ENCODE data around the gene MSI2. TPM values are rescaled to one million over a fixed set of nuclear protein-coding genes. Genes with fewer than 3 reads are reported as not detected.

The MSI2 gene
- total RNA-seq, 4 donors from 2014 or later: 27.3 to 50.4 (median 36.8) TPM

DNA sequence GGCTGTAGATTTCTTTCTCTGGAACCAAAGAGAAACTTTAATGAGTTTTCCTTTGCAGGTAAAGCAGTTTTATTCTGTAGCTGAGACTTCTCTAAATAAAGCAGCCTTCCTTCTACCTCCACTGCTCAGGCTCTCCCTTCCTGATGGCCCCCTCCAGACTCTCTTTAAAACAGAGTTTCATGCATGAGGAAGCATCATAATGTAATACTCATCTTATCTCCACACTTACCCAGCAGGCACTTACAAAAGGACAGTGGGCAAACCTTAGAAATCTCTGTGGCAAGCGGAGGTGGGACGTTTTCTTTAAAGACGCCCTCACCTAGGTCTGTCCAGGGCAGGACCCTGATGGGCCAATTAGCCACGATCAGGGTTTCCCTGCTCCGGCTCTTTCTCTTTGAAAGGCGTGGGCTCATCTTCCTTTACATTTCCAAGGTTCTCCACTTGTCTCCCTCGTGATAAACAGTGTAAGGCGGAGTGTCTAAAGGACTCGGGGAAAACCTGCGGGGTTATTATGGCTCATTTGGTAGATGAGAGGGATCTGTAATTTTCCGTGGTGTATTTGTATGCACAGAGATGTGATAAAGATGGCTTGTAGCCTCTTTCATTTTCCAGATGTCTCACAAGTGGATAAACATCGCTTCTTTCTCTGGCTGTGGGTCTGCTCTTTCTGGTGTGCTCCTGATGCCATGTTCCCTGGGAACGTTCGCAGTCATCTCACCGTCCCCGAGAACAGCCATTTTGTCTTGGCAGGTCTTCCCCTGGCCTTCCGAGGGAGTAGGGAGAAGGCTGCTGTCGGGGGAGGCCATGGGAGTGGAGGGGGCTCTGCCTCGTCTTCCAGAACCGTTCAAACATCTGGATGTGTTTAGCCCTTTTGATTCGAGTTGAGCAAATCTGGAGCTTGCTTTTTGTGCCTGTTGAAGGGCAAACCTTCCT is 249.8 kb downstream of the MSI2 start:
- TF ChIP-seq POLR2AphosphoS5 (IDR thresholded peaks at IDR 0.05): no peak
- no peak for TF ChIP-seq EP300 (IDR thresholded peaks at IDR 0.05)
- TF ChIP-seq POLR2A (IDR thresholded peaks at IDR 0.05): no peak
- TF ChIP-seq, protein P1, sequence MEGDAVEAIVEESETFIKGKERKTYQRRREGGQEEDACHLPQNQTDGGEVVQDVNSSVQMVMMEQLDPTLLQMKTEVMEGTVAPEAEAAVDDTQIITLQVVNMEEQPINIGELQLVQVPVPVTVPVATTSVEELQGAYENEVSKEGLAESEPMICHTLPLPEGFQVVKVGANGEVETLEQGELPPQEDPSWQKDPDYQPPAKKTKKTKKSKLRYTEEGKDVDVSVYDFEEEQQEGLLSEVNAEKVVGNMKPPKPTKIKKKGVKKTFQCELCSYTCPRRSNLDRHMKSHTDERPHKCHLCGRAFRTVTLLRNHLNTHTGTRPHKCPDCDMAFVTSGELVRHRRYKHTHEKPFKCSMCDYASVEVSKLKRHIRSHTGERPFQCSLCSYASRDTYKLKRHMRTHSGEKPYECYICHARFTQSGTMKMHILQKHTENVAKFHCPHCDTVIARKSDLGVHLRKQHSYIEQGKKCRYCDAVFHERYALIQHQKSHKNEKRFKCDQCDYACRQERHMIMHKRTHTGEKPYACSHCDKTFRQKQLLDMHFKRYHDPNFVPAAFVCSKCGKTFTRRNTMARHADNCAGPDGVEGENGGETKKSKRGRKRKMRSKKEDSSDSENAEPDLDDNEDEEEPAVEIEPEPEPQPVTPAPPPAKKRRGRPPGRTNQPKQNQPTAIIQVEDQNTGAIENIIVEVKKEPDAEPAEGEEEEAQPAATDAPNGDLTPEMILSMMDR (IDR thresholded peaks at IDR 0.05): no peak
- 73 to 84% methylated on average over 15 of the region's 21 CpGs for WGBS, 2 donors (ENCODE audit: low coverage in 1 of 2)
- no peaks in the 10 kb centered on the region for H3K9me3 ChIP-seq
- H3K27ac ChIP-seq: peak overlapping the region in 3 of 4 donors; percentile 20 to 32 (median 31)
- H3K27me3 ChIP-seq: no peaks in the 10 kb centered on the region
- H3K4me3 ChIP-seq: no peak overlapping the region
- peaks cover 0 to 16% (median 5%) of the 10 kb centered on the region in 3 donors for H3K4me1 ChIP-seq
- no peak for ATAC-seq
- H3K36me3 ChIP-seq: no peaks in the 10 kb centered on the region

DNA sequence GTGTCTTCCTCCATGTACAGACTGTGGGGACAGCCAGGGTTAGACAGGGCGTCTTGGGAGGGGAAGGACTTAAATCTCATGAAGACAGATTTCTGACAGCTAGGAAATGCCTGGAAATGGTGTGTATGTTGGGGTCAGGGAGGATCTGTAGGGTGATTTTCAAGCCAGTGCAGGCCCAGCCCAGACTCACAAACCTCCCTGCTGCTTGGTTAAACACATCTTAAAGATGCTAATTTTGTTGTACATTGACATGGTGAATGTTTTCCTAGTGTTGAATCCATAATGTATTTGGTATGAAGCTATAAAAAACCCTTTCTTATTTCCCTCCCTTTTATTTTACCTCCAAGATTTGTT is 250.4 kb downstream of the MSI2 start:
- no peaks in the 10 kb centered on the region for H3K9me3 ChIP-seq
- H3K27ac ChIP-seq: peak overlapping the region in 3 of 4 donors; percentile 20 to 32 (median 31)
- no peak for ATAC-seq
- H3K4me3 ChIP-seq: no peak overlapping the region
- no peaks in the 10 kb centered on the region for H3K36me3 ChIP-seq
- WGBS, 2 donors (ENCODE audit: low coverage in 1 of 2): no CpG with 5 or more reads among the region's 1 CpG
- no peak for TF ChIP-seq EP300 (IDR thresholded peaks at IDR 0.05)
- TF ChIP-seq, protein P1 (IDR thresholded peaks at IDR 0.05): no peak
- TF ChIP-seq POLR2AphosphoS5 (IDR thresholded peaks at IDR 0.05): no peak
- TF ChIP-seq POLR2A (IDR thresholded peaks at IDR 0.05): no peak
- H3K4me1 ChIP-seq: peaks cover 0 to 16% (median 5%) of the 10 kb centered on the region in 3 donors
- no peaks in the 10 kb centered on the region for H3K27me3 ChIP-seq

GRCh38 chr17:57507828-57508227 is 251.5 kb downstream of the MSI2 start:
- Histone ChIP-seq H3K9me3 (no peaks in the 10 kb centered on the region), H3K27ac (no peak overlapping the region), H3K4me3 (no peak overlapping the region), H3K27me3 (no peaks in the 10 kb centered on the region), H3K36me3 (no peaks in the 10 kb centered on the region), H3K4me1 (peaks cover 0 to 16% (median 5%) of the 10 kb centered on the region in 3 donors)
- no peak for TF ChIP-seq POLR2A (IDR thresholded peaks at IDR 0.05)
- TF ChIP-seq POLR2AphosphoS5 (IDR thresholded peaks at IDR 0.05): no peak
- TF ChIP-seq, protein P1 (IDR thresholded peaks at IDR 0.05): no peak
- no peak for TF ChIP-seq EP300 (IDR thresholded peaks at IDR 0.05)
- 71 to 83% methylated on average over 5 to 6 of the region's 8 CpGs for WGBS, 2 donors (ENCODE audit: low coverage in 1 of 2)
- ATAC-seq: no peak

DNA sequence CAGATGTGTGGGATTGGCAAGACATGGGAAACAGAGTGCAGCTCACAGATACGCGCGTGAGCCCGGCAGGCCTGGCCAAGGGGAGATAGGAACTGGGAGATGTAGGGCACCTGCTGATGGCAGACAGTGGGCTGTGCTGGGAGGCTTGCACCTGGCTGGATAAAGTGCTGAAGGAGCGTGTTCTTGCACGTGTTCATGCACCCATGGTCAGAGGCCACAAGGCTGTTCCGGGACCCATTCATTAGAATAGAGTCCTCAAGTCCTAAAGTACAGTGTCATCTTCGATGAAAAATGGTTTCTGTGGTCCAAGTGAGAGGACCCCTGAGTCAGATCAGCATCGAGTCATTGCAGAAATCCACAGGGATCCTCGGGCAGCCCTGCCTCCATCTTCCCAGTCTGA is 252.3 kb downstream of the MSI2 start:
- WGBS, 2 donors (ENCODE audit: low coverage in 1 of 2): 87 to 93% methylated on average over 5 of the region's 10 CpGs
- Histone ChIP-seq H3K4me3 (no peak overlapping the region), H3K36me3 (no peaks in the 10 kb centered on the region), H3K27ac (no peak overlapping the region), H3K27me3 (no peaks in the 10 kb centered on the region), H3K4me1 (peaks cover 0 to 16% (median 5%) of the 10 kb centered on the region in 3 donors), H3K9me3 (no peaks in the 10 kb centered on the region)
- no peak for ATAC-seq
- TF ChIP-seq EP300 (IDR thresholded peaks at IDR 0.05) (no peak), POLR2AphosphoS5 (IDR thresholded peaks at IDR 0.05) (no peak), POLR2A (IDR thresholded peaks at IDR 0.05) (no peak)
- TF ChIP-seq, protein P1 (IDR thresholded peaks at IDR 0.05): no peak

Data from gastroesophageal sphincter (tissue), 4 donors.